HepG2 (cell line): ENCODE results near the gene PLK3. TPM values are rescaled to one million over a fixed set of nuclear protein-coding genes. Genes with fewer than 3 reads are reported as not detected.
A peak's percentile ranks its signal among the peaks of the same experiment; 100 is the strongest.

Source experiments
- BCLAF1 ChIP-seq: fragments of 450-650 bp; IDR thresholded peaks from 2 replicates; pipeline ENCODE4 v1.6.1; 2017; ENCODE audit warnings: mild to moderate bottlenecking
- GTF3A ChIP-seq: sonication (generic); formaldehyde crosslinking; conservative IDR thresholded peaks from 2 replicates; pipeline ENCODE4 v1.4.0; 2020; ENCODE audit warnings: mild to moderate bottlenecking, missing genetic modification reagents
- HDAC1 ChIP-seq: sonication (generic); formaldehyde crosslinking; IDR thresholded peaks from 2 replicates; pipeline ENCODE4 v1.5.1; 2020; ENCODE audit warnings: mild to moderate bottlenecking, missing genetic modification reagents
- HHEX ChIP-seq: IDR thresholded peaks from 2 replicates; pipeline ENCODE4 v1.6.1; 2016; ENCODE audit warnings: control low read depth
- REPIN1 ChIP-seq: sonication (generic); formaldehyde crosslinking; IDR thresholded peaks from 2 replicates; pipeline ENCODE4 v1.8.0; 2022; ENCODE audit warnings: missing genetic modification reagents, low read depth, mild to moderate bottlenecking, borderline replicate concordance
- THYN1 ChIP-seq: sonication (generic); formaldehyde crosslinking; IDR thresholded peaks from 2 replicates; pipeline ENCODE4 v1.8.1; 2023; ENCODE audit warnings: low read depth, mild to moderate bottlenecking, moderate library complexity, missing genetic modification reagents, borderline replicate concordance
- ZBTB1 ChIP-seq: sonication (generic); formaldehyde crosslinking; IDR thresholded peaks from 2 replicates; pipeline ENCODE4 v1.4.0; 2020; ENCODE audit warnings: missing genetic modification reagents, borderline replicate concordance
- ZBTB43 ChIP-seq: sonication (generic); formaldehyde crosslinking; conservative IDR thresholded peaks from 2 replicates; pipeline ENCODE4 v1.4.0; 2020; ENCODE audit warnings: missing genetic modification reagents
- ZFAT ChIP-seq: sonication (generic); formaldehyde crosslinking; conservative IDR thresholded peaks from 2 replicates; pipeline ENCODE4 v1.8.1; 2023; ENCODE audit warnings: missing genetic modification reagents, inconsistent platforms
- ZNF550 ChIP-seq: sonication (generic); formaldehyde crosslinking; IDR thresholded peaks from 2 replicates; pipeline ENCODE4 v1.4.0; 2020; ENCODE audit warnings: mild to moderate bottlenecking, missing genetic modification reagents, borderline replicate concordance
- ZNF639 ChIP-seq: conservative IDR thresholded peaks from 2 replicates; pipeline ENCODE4 v1.6.1; 2018; ENCODE audit warnings: missing genetic modification reagents
- ZNF652 ChIP-seq: IDR thresholded peaks from 2 replicates; pipeline ENCODE4 v1.6.1; 2016; ENCODE audit warnings: low read depth, borderline replicate concordance
- ZNF768 ChIP-seq: sonication (generic); formaldehyde crosslinking; IDR thresholded peaks from 2 replicates; pipeline ENCODE4 v1.4.0; 2020; ENCODE audit warnings: missing genetic modification reagents
- polyA plus RNA-seq, 8 experiments: library from polyadenylated mRNA; depleted of rRNA in 3 of 8; stranded (reverse) in 7 of 8; unstranded in 1 of 8; fragments of >200 nt; fragmentation: Illumina TruSeq in 4 of 8; extraction: Trizol in 4 of 8; gene quantifications; 2 replicates each; pipeline versions ENCODE4 v1.2.1 to v1.2.3, GENCODE V29; 2011 to 2016; ENCODE audit warnings: low read depth in 4 of 8, missing spikeins in 1 of 8, mixed read lengths in 1 of 8; ENCODE audit not compliant: insufficient read depth in 1 of 8
- total RNA-seq, 5 experiments: library from RNA; depleted of rRNA; stranded (reverse); fragments of >200 nt; fragmentation: Illumina TruSeq; extraction: Trizol; gene quantifications; 2 replicates each; pipeline ENCODE4 v1.2.3, GENCODE V29; 2016; ENCODE audit warnings: low read depth in 1 of 5
- TF ChIP-seq, protein P1 (sequence below): sonication (generic); formaldehyde crosslinking; IDR thresholded peaks from 2 replicates; pipeline ENCODE4 v1.4.0; 2020; ENCODE audit warnings: missing genetic modification reagents
- TF ChIP-seq, protein P2 (sequence below): sonication (generic); IDR thresholded peaks from 2 replicates; pipeline ENCODE4 v1.6.1; 2016; ENCODE audit warnings: low read depth, borderline replicate concordance

PLK3 gene
- total and polyA plus RNA-seq, 2 of the 13 experiments (the other 11 are each of a cell fraction or from before 2014, with no cell fraction given) = 9.8 to 16.9 TPM

- TF ChIP-seq ZBTB43 (CRISPR knock-in tag) (0 out of 2 replicates have a peak, but pooled peaks have one; percentile 36), ZFAT (CRISPR knock-in tag) (no peak), ZNF652 (CRISPR knock-in tag) (no peak), GTF3A (no peak), HHEX (CRISPR knock-in tag) (no peak), BCLAF1 (no peak), REPIN1 (peak; percentile 27; the same call in 1 of the 2 replicates), HDAC1 (CRISPR knock-in tag) (peak; percentile 71; the same call in 1 of the 2 replicates), THYN1 (no peak), ZNF550 (CRISPR knock-in tag) (0 out of 2 replicates have a peak, but pooled peaks have one; percentile 53), ZBTB1 (CRISPR knock-in tag) (no peak; the same call in 1 of the 2 replicates), ZNF639 (no peak), ZNF768 (CRISPR knock-in tag) (peak; percentile 72; the same call in 1 of the 2 replicates)
- TF ChIP-seq, protein P1, sequence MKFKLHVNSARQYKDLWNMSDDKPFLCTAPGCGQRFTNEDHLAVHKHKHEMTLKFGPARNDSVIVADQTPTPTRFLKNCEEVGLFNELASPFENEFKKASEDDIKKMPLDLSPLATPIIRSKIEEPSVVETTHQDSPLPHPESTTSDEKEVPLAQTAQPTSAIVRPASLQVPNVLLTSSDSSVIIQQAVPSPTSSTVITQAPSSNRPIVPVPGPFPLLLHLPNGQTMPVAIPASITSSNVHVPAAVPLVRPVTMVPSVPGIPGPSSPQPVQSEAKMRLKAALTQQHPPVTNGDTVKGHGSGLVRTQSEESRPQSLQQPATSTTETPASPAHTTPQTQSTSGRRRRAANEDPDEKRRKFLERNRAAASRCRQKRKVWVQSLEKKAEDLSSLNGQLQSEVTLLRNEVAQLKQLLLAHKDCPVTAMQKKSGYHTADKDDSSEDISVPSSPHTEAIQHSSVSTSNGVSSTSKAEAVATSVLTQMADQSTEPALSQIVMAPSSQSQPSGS = no peak
- TF ChIP-seq, protein P2, sequence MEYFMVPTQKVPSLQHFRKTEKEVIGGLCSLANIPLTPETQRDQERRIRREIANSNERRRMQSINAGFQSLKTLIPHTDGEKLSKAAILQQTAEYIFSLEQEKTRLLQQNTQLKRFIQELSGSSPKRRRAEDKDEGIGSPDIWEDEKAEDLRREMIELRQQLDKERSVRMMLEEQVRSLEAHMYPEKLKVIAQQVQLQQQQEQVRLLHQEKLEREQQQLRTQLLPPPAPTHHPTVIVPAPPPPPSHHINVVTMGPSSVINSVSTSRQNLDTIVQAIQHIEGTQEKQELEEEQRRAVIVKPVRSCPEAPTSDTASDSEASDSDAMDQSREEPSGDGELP = no peak
Measured at GRCh38 chr1:44784094-44785028, 15.8 kb upstream of the PLK3 start (continued).
